Mesenchymal stem cell (in vitro differentiated cells and primary cell): ENCODE results near the gene DGKG.

Experiments
- DNase-seq: peaks from one replicate; pipeline ENCODE4 v3.0.0-alpha.2; 2013
- H2AFZ ChIP-seq: one replicate; pipeline ENCODE4 v1.6.1; 2013; ENCODE audit warnings: low read depth, mild to moderate bottlenecking, control low read depth, inconsistent platforms, low read length, moderate library complexity
- H2AK5ac ChIP-seq: 2 replicates; pipeline ENCODE4 v1.6.1; 2013; ENCODE audit warnings: low read length, moderate library complexity, mild to moderate bottlenecking, inconsistent platforms; ENCODE audit not compliant: severe bottlenecking
- H2BK120ac ChIP-seq: one replicate; pipeline ENCODE4 v1.6.1; 2013; ENCODE audit warnings: low read depth, mild to moderate bottlenecking, inconsistent platforms, low read length, moderate library complexity
- H2BK12ac ChIP-seq, 2 experiments: one replicate each; pipeline ENCODE4 v1.6.1; 2013; ENCODE audit warnings: inconsistent platforms in 2 of 2, low read length in 2 of 2, mild to moderate bottlenecking in 2 of 2, moderate library complexity in 2 of 2, control low read depth in 1 of 2
- H2BK15ac ChIP-seq: one replicate; pipeline ENCODE4 v1.6.1; 2013; ENCODE audit warnings: mild to moderate bottlenecking, low read depth, inconsistent platforms; ENCODE audit not compliant: poor library complexity, severe bottlenecking
- H2BK5ac ChIP-seq: 2 replicates; pipeline ENCODE4 v1.6.1; 2013; ENCODE audit warnings: low read depth, mild to moderate bottlenecking, low read length, control low read depth, inconsistent platforms; ENCODE audit not compliant: poor library complexity, severe bottlenecking
- H3K14ac ChIP-seq, 2 experiments: one replicate each; pipeline ENCODE4 v1.6.1; 2013; ENCODE audit warnings: inconsistent platforms in 2 of 2, low read length in 2 of 2, control low read depth in 1 of 2, mild to moderate bottlenecking in 1 of 2, moderate library complexity in 1 of 2
- H3K18ac ChIP-seq, 2 experiments: one replicate each; pipeline ENCODE4 v1.6.1; 2013; ENCODE audit warnings: inconsistent platforms in 2 of 2, low read length in 2 of 2, control low read depth in 1 of 2, low read depth in 1 of 2, mild to moderate bottlenecking in 1 of 2
- H3K23ac ChIP-seq, 2 experiments: one replicate each; pipeline ENCODE4 v1.6.1; 2013; ENCODE audit warnings: inconsistent platforms in 2 of 2, low read length in 2 of 2, mild to moderate bottlenecking in 2 of 2, moderate library complexity in 2 of 2, control low read depth in 1 of 2
- H3K27ac ChIP-seq: 2 replicates; pipeline ENCODE4 v1.5.1; 2013; ENCODE audit warnings: mild to moderate bottlenecking, moderate library complexity, low read length, control low read depth, inconsistent platforms; ENCODE audit not compliant: poor library complexity, severe bottlenecking
- H3K27me3 ChIP-seq, 2 experiments: 2 replicates each; pipeline versions ENCODE4 v1.6.1 to v1.7.0; 2013; ENCODE audit warnings: low read length in 2 of 2, mild to moderate bottlenecking in 2 of 2, moderate library complexity in 2 of 2, control low read depth in 1 of 2, inconsistent platforms in 1 of 2; ENCODE audit not compliant: control insufficient read depth in 1 of 2, insufficient read depth in 1 of 2
- H3K36me3 ChIP-seq, 2 experiments: 2 replicates each; pipeline versions ENCODE4 v1.6.1 to v1.7.0; 2013; ENCODE audit warnings: low read length in 2 of 2, control low read depth in 1 of 2, inconsistent platforms in 1 of 2, low read depth in 1 of 2, mild to moderate bottlenecking in 1 of 2; ENCODE audit not compliant: insufficient read depth in 2 of 2, control insufficient read depth in 1 of 2
- H3K4ac ChIP-seq, 2 experiments: one replicate each; pipeline ENCODE4 v1.6.1; 2013; ENCODE audit warnings: inconsistent platforms in 2 of 2, low read length in 2 of 2, mild to moderate bottlenecking in 2 of 2, moderate library complexity in 2 of 2, control low read depth in 1 of 2, low read depth in 1 of 2
- H3K4me1 ChIP-seq: 2 replicates; pipeline ENCODE4 v1.6.1; 2013; ENCODE audit warnings: low read depth, low read length, control low read depth; ENCODE audit not compliant: control insufficient read depth, insufficient read depth
- H3K4me2 ChIP-seq: 2 replicates; pipeline ENCODE4 v1.6.1; 2013; ENCODE audit warnings: low read length, mild to moderate bottlenecking, inconsistent platforms; ENCODE audit not compliant: poor library complexity, severe bottlenecking
- H3K4me3 ChIP-seq, 2 experiments: 2 replicates each; pipeline versions ENCODE4 v1.5.1 to v1.7.0; 2013; ENCODE audit warnings: low read length in 2 of 2, mild to moderate bottlenecking in 2 of 2, control low read depth in 1 of 2, low read depth in 1 of 2; ENCODE audit not compliant: insufficient read depth in 1 of 2
- H3K79me1 ChIP-seq: replicated peaks from 2 replicates; pipeline ENCODE4 v1.6.1; 2013; ENCODE audit warnings: mild to moderate bottlenecking, control low read depth, low read length, inconsistent platforms; ENCODE audit not compliant: poor library complexity, severe bottlenecking
- H3K9ac ChIP-seq: 2 replicates; pipeline ENCODE4 v1.7.0; 2013; ENCODE audit warnings: mild to moderate bottlenecking, low read length, moderate library complexity
- H3K9me3 ChIP-seq: 2 replicates; pipeline ENCODE4 v1.7.0; 2013; ENCODE audit warnings: mild to moderate bottlenecking, low read length; ENCODE audit not compliant: control insufficient read depth
- H4K8ac ChIP-seq: one replicate; pipeline ENCODE4 v1.6.1; 2013; ENCODE audit warnings: inconsistent platforms, mild to moderate bottlenecking, low read length, moderate library complexity
- H4K91ac ChIP-seq: one replicate; pipeline ENCODE4 v1.6.1; 2013; ENCODE audit warnings: mild to moderate bottlenecking, low read length, inconsistent platforms
- whole genome bisulfite sequencing: methylation state at CpG from one replicate; pipeline ENCODE4 v1.1.7; 2013; ENCODE audit warnings: mixed read lengths; 5-methylcytosine and 5-hydroxymethylcytosine counted together

DGKG gene

DNA sequence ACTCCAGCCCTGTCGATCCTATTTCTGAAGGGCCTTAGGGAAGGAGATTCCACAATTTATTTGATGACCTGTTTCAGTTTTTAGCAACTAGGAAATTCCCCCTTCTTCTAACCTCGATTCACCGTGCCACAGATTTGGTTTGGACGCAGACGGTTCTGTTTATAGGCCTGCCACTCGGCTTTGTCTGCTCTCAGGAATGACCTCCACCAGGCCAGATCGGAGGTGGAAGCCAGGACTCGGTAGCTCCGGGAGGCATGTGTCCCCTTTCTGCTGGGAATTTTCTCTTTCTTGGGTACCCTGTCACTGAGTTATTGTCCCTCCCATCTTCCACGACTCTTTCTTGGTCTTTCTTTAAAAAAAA lies 167.6 kb downstream of the DGKG start:
- H2BK5ac ChIP-seq: no peak overlapping the region
- no peak overlapping the region for H3K18ac ChIP-seq
- DNase-seq: no peak
- no peak overlapping the region for H3K23ac ChIP-seq
- H2BK120ac ChIP-seq: no peak overlapping the region
- no peak overlapping the region for H3K14ac ChIP-seq
- no peak overlapping the region for H4K91ac ChIP-seq
- H3K4me3 ChIP-seq: peak overlapping the region in 1 of 2 experiments; percentile 70
- no peak overlapping the region for H2AFZ ChIP-seq
- H3K27ac ChIP-seq: no peak overlapping the region
- no peak overlapping the region for H2BK15ac ChIP-seq
- no peak overlapping the region for H4K8ac ChIP-seq
- no peaks in the 10 kb centered on the region for H3K79me1 ChIP-seq
- WGBS: 20% methylated on average over 9 of the region's 10 CpGs
- H2BK12ac ChIP-seq: no peak overlapping the region
- no peaks in the 10 kb centered on the region for H3K9me3 ChIP-seq
- no peak overlapping the region for H3K4ac ChIP-seq
- H3K4me1 ChIP-seq: peaks cover 13% of the 10 kb centered on the region
- H3K27me3 ChIP-seq: peaks cover 57 to 77% of the 10 kb centered on the region in 2 experiments
- H3K4me2 ChIP-seq: peak overlapping the region; percentile 76
- peak overlapping the region; percentile 54 for H3K9ac ChIP-seq
- no peaks in the 10 kb centered on the region for H3K36me3 ChIP-seq
- H2AK5ac ChIP-seq: no peak overlapping the region

DNA sequence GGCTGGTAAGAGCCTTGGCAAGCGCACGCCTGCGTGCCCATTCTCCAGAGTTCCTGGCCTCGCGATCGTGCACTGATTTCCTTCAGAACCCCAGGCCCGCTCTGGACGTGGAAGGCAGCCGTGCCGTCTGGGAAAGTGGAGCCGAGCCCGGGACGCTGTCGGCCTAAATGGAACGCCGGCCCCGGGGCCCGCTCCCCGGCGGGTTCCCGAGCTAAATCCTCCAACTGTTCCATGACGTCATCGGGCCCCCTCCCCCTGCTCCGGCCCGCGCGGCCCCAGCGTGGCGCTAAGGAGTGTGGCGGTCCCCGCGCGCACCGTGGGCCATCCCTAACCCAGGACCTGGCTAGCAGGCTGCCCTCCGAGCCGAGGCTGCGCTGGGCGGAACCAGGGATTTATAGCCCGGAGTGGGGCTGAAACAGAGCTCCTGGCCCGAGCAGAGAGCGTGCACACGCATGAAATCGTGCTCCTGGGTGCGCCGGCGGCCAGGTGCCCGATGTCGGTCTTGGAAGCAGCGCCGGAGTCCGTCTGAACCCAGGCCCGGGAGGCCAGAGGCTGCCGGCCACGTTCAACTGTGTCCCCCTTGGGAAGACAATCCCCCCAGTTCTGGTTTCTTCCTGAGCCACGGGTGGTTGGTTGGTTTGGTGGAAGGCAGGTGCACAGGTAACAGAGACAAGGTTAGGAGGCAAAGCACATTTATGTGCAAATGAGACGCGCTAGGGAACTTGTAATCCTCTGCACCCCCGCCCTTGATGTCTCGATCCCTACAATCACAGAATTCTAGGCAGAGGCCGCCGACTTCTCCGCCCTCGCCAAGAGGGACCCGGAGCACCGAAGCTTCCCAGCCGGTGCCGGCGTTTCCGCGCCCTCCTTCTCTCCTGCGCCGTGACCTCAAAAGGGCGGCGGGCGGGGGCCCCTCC lies 168.2 kb downstream of the DGKG start:
- WGBS: 4% methylated on average over 69 of the region's 75 CpGs
- Histone ChIP-seq H3K9me3 (no peaks in the 10 kb centered on the region), H3K27ac (no peak overlapping the region), H3K4me1 (peaks cover 13% of the 10 kb centered on the region), H2BK5ac (no peak overlapping the region), H2BK15ac (no peak overlapping the region), H2BK120ac (no peak overlapping the region), H2AFZ (peak overlapping the region; percentile 80), H3K4ac (no peak overlapping the region), H3K9ac (peak overlapping the region; percentile 54), H3K18ac (no peak overlapping the region), H4K91ac (no peak overlapping the region), H3K79me1 (no peaks in the 10 kb centered on the region), H3K4me3 (peak overlapping the region; percentile 44 to 70), H2AK5ac (no peak overlapping the region), H4K8ac (no peak overlapping the region), H2BK12ac (no peak overlapping the region), H3K23ac (peak overlapping the region in 1 of 2 experiments; percentile 86), H3K27me3 (peaks cover 57 to 81% of the 10 kb centered on the region in 2 experiments), H3K36me3 (no peaks in the 10 kb centered on the region), H3K4me2 (peak overlapping the region; percentile 76), H3K14ac (peak overlapping the region in 1 of 2 experiments; percentile 29)
- peak; percentile 31 for DNase-seq

DNA sequence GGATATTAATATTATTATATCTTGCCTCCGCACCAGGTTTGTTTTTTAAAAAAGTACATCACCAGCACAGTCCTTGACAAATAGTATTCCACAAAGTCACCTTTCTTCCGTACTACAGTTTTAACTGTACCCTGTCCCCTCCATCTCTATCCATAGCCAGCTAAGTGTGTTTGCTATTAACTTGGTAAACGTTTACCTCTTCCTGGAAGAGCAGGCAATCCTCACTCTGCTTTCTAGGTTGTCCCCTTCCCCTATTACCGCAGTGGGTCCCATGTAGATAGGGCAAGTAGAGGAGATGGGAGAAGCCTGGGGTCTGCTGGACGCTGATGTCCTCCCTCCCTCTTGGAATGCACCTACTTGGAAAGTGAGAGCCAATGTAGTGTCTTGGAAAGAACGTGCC lies 169.2 kb downstream of the DGKG start:
- H2AK5ac ChIP-seq: no peak overlapping the region
- no peak for DNase-seq
- 70% methylated on average over 5 of the region's 6 CpGs for WGBS
- H3K27ac ChIP-seq: no peak overlapping the region
- H4K91ac ChIP-seq: no peak overlapping the region
- H3K14ac ChIP-seq: no peak overlapping the region
- H2BK5ac ChIP-seq: no peak overlapping the region
- H2BK120ac ChIP-seq: no peak overlapping the region
- no peak overlapping the region for H3K23ac ChIP-seq
- no peak overlapping the region for H2BK15ac ChIP-seq
- no peak overlapping the region for H3K4me3 ChIP-seq
- H3K9me3 ChIP-seq: no peaks in the 10 kb centered on the region
- no peak overlapping the region for H3K4me2 ChIP-seq
- no peak overlapping the region for H2AFZ ChIP-seq
- no peak overlapping the region for H4K8ac ChIP-seq
- no peak overlapping the region for H3K18ac ChIP-seq
- H3K9ac ChIP-seq: no peak overlapping the region
- H3K4me1 ChIP-seq: peaks cover 13% of the 10 kb centered on the region
- peaks cover 57 to 79% of the 10 kb centered on the region in 2 experiments for H3K27me3 ChIP-seq
- no peaks in the 10 kb centered on the region for H3K36me3 ChIP-seq
- no peaks in the 10 kb centered on the region for H3K79me1 ChIP-seq
- no peak overlapping the region for H3K4ac ChIP-seq
- H2BK12ac ChIP-seq: no peak overlapping the region

DNA sequence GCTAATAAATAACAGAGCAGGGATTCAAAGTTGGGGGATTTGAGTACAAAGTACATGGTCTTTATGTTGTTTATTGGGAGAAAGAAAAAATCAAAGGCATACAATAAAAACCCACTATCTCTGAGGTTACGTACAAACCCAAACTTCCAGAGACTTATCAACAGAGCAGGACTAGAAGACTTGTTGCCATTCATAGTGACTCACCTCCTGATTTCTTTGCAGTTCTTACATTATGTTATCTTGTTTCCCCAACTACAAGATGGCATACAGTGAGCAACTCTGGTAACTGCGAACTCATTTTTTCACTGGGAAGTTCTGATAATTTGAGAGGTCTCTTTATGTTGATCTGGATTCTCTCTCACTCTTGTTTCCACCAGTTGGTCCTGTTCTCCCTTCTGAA lies 172.5 kb downstream of the DGKG start:
- Histone ChIP-seq H2BK120ac (no peak overlapping the region), H3K4me2 (no peak overlapping the region)

More for the DNA sequence above, 172.5 kb downstream of the DGKG start:
- H2AK5ac ChIP-seq: no peak overlapping the region
- H4K91ac ChIP-seq: no peak overlapping the region
- no peak overlapping the region for H3K9ac ChIP-seq
- peaks cover 34 to 82% of the 10 kb centered on the region in 2 experiments for H3K27me3 ChIP-seq
- H3K18ac ChIP-seq: no peak overlapping the region
- no peak overlapping the region for H4K8ac ChIP-seq
- H3K36me3 ChIP-seq: no peaks in the 10 kb centered on the region
- H3K4me1 ChIP-seq: peaks cover 13% of the 10 kb centered on the region
- no peak overlapping the region for H3K4ac ChIP-seq
- H3K79me1 ChIP-seq: no peaks in the 10 kb centered on the region
- WGBS: 80% methylated on average over 1 of the region's 2 CpGs
- no peak overlapping the region for H3K23ac ChIP-seq
- no peak overlapping the region for H3K27ac ChIP-seq
- H2BK15ac ChIP-seq: no peak overlapping the region
- no peak overlapping the region for H3K4me3 ChIP-seq
- no peak overlapping the region for H2AFZ ChIP-seq
- H3K14ac ChIP-seq: no peak overlapping the region
- no peak for DNase-seq
- no peaks in the 10 kb centered on the region for H3K9me3 ChIP-seq
- H2BK5ac ChIP-seq: no peak overlapping the region
- H2BK12ac ChIP-seq: no peak overlapping the region
